ENCODE results near the gene RBBP7.
A peak's percentile ranks its signal among the peaks of the same experiment; 100 is the strongest.

RBBP7 gene

DNA sequence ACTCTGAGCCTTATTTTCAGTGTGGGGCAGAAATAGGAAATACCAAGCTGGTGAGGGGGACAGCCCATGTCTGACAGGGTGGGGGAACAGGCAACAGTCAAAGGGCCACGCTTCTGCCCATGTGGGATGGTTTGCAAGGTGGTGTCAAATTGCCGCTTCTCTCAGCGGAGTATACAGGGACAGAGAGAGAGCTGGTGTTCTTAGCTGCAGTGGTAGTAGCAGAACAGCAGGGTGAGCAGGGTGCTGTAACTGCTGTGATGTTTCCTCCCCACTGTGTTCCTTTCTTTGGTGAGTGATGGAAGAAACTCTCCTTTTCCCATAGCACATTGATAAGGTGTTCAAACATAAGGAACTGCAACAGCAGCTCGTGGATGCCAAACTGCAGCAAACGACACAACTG is 37.9 kb downstream of the RBBP7 start:
- no peak for DNase-seq (ENCODE audit: low read depth)
- TF ChIP-seq, protein P1, sequence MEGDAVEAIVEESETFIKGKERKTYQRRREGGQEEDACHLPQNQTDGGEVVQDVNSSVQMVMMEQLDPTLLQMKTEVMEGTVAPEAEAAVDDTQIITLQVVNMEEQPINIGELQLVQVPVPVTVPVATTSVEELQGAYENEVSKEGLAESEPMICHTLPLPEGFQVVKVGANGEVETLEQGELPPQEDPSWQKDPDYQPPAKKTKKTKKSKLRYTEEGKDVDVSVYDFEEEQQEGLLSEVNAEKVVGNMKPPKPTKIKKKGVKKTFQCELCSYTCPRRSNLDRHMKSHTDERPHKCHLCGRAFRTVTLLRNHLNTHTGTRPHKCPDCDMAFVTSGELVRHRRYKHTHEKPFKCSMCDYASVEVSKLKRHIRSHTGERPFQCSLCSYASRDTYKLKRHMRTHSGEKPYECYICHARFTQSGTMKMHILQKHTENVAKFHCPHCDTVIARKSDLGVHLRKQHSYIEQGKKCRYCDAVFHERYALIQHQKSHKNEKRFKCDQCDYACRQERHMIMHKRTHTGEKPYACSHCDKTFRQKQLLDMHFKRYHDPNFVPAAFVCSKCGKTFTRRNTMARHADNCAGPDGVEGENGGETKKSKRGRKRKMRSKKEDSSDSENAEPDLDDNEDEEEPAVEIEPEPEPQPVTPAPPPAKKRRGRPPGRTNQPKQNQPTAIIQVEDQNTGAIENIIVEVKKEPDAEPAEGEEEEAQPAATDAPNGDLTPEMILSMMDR (IDR thresholded peaks at IDR 0.05; ENCODE audit: control insufficient read depth, insufficient read depth, low read depth, low read length, missing control alignments): peak; percentile 3
- H3K4me3 ChIP-seq (ENCODE audit: control insufficient read depth, low read depth, low read length): no peak overlapping the region

DNA sequence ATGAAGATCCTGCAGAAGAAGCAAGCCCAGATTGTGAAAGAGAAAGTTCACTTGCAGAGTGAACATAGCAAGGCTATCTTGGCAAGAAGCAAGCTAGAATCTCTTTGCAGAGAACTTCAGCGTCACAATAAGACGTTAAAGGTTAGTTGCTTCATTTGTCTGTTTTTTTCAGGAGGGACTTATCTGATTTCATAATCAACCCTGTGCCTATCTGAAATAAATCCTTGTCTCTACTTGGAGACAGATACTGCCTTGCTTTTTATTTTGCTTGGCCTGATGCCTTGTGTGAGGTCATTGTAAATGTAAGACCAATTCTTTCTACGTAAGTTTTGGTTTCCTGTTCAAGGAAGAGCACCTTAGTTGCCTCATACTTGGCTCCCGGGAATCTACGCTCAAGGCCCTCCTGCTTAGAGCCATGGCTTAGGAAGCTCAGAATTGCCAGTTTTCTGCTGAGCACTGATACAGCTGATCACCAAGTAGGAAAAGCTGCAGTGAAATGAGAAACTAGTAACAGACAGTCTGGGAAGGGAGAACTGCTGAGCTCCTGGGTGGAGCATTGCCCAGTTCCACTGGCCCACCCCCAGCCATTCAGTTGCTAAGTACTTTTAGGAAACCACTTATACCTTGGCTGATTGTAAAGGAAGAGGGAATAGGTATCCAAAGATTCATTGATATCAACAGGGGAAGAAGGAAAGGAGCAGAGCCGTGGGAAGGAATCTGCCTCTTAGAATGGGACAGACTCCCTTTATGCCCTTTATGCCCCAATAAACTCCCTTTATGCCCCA is 41.8 kb downstream of the RBBP7 start:
- TF ChIP-seq, protein P1 (IDR thresholded peaks at IDR 0.05; ENCODE audit: control insufficient read depth, insufficient read depth, low read depth, low read length, missing control alignments): no peak
- no peak for DNase-seq (ENCODE audit: low read depth)
- H3K4me3 ChIP-seq (ENCODE audit: control insufficient read depth, low read depth, low read length): no peak overlapping the region

DNA sequence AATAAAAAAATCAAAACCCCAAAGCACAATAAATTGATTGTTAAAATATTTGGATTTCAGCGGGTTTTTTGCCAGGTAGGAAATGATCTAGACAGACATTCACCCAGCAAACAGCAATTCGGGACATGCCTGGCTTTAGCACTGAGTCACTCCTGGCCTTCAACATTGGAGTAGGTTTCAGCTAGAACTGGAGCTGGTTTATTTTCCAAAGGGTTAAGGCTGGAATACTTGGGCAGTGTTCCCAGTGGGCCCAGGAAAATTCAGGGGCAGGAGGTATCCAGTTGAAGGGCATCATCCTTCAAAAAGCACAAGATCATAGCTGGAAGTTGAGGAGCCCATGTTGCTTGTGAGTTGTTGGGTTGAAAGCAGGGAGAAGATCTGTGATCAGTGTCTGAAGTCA is 42.9 kb downstream of the RBBP7 start:
- DNase-seq (ENCODE audit: low read depth): no peak
- TF ChIP-seq, protein P1 (IDR thresholded peaks at IDR 0.05; ENCODE audit: control insufficient read depth, insufficient read depth, low read depth, low read length, missing control alignments): no peak
- no peak overlapping the region for H3K4me3 ChIP-seq (ENCODE audit: control insufficient read depth, low read depth, low read length)

DNA sequence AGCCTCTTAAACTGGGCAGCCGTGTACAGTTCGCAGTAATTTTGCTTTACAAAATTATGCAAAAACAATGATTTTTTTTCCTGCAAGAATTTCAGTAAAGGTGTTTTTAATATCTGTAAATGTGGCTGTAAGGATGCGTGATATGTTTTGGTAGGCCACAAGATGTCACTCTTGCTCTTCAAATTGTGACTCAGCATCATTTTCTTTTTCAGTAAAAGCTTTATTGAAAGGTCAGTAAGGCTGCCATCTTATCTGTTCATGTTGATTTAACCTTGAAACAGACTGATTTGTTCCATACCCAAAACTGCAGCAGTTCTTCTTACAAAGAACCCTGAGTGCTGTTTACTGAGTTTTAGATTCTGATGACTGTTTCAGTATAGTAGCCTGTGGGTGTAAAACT is 44.0 kb downstream of the RBBP7 start:
- DNase-seq (ENCODE audit: low read depth): no peak
- H3K4me3 ChIP-seq (ENCODE audit: control insufficient read depth, low read depth, low read length): no peak overlapping the region

DNA sequence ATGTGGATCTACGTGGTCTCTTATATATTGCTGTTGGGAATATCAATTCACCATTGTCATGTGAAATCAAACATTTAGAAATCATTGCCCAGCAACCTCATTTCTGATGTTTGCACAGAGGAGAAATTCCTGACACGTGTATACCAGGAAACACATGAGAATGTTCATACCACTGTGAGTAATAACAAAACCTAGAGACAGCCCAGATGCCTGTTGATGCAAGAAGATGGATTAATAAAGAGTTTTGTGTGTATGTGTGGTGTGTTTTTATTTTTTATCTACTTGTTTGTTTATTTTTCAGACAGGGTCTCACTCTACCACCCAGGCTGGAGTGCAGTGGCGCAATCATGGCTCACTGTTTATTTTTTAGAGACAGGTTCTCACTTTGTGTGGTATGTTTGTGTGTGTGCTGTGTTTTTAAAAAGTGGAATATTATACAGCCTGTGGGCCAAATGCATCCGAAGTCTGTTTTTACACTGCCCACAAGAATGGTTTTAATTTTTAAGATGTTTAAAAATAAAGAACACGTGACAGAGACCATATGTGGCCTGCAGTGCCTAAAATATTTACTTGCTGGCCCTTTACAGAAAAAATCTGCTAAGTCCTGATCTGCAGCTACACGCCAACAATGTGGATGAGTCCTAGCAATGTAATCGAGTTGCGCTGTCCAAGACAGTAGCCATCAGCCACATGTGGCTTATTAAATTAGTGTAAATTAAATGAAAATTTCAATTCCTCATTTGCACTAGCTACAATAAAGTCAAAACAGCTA is 44.7 kb downstream of the RBBP7 start:
- TF ChIP-seq, protein P1 (IDR thresholded peaks at IDR 0.05; ENCODE audit: control insufficient read depth, insufficient read depth, low read depth, low read length, missing control alignments): no peak
- DNase-seq (ENCODE audit: low read depth): no peak
- H3K4me3 ChIP-seq (ENCODE audit: control insufficient read depth, low read depth, low read length): no peak overlapping the region

More for the DNA sequence above, 44.0 kb downstream of the RBBP7 start:
- TF ChIP-seq, protein P1 (IDR thresholded peaks at IDR 0.05; ENCODE audit: control insufficient read depth, insufficient read depth, low read depth, low read length, missing control alignments): peak; percentile 50

DNA sequence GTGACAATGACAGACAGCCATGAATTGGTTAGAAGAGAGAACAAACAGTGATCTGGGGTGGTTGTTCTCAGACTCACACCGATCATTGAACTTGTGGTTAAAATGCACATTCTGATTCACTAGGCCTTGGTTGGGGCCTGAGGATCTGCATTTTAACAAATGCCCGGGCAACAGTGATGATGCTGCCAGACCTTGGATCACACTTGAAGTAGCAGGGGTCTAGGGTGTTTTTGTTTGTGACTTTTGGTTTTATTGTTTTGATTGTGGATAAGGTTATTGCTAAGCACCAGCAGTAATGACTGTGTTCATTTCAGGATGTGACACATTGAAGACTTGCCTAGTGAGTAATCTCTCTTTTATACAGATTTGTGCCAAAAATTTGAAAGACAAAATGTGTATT is 47.4 kb downstream of the RBBP7 start:
- no peak overlapping the region for H3K4me3 ChIP-seq (ENCODE audit: control insufficient read depth, low read depth, low read length)
- TF ChIP-seq, protein P1 (IDR thresholded peaks at IDR 0.05; ENCODE audit: control insufficient read depth, insufficient read depth, low read depth, low read length, missing control alignments): no peak
- DNase-seq (ENCODE audit: low read depth): no peak
